RPMI7951 (cell line): ENCODE data around the gene GSTA5. TPM values are rescaled to one million over a fixed set of nuclear protein-coding genes. Genes with fewer than 3 reads are reported as not detected.
"Not testable (repeated sequence)": the region's sequence is repeated elsewhere in the genome, so short reads cannot be mapped to it uniquely, and the experiment has no call there.

Experiments
- DNase-seq: peaks from one replicate; pipeline ENCODE4 v3.0.0-alpha.2; 2012; ENCODE audit warnings: low read depth
- total RNA-seq: library from RNA; depleted of rRNA; stranded (reverse); fragments of >200 nt; shearing (Covaris generic); gene quantifications from 2 replicates; pipeline ENCODE4 v1.2.3, GENCODE V29; 2014

GSTA5 gene
- total RNA-seq, 1 experiment from 2014 or later = not detected

- DNase-seq = peak; percentile 40
Measured at GRCh38 chr6:52834481-52834880, 6.1 kb downstream of the GSTA5 start.

DNA sequence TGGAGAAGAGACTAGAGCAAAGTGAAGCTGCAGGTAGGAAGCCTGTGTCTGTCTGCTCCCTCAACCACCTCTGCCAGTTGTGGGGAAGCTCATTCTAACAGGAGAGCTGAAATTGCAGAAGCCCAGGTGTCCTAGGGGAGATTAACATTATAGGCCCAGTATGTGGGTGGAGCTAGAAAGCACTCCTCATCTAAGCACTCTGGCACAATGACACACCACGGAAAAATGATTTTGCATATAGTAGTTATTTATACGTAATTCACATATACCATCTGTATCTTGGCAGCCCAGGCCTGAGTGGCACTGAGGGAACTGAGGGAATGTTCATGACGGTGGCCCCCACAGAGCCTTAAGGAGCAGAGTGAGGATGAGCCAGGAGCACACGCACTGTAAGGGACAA, 9.7 kb downstream of the GSTA5 start:
- not testable (repeated sequence) for DNase-seq

- DNase-seq = no peak
Measured at GRCh38 chr6:52829046-52829817, 11.4 kb downstream of the GSTA5 start.

DNA sequence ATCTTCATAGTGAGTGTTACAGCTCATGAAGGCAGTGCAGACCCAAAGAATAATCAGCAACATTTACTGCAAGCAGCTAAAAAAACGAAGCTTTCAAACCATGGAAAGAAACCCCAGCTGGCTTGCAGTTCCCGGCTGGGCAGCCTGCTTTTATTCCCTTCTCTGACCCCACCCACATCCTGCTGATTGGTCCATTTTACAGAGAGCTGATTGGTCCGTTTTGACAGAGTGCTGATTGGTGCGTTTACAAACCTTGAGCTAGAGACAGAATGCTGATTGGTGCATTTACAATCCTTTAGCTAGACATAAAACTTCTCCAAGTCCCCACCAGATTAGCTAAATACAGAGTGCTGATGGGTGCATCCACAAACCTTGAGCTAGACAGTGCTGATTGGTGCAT, 12.0 kb downstream of the GSTA5 start:
- DNase-seq = not testable (repeated sequence)

GRCh38 chr6:52827073-52827783, 13.4 kb downstream of the GSTA5 start:
- not testable (repeated sequence) for DNase-seq

DNA sequence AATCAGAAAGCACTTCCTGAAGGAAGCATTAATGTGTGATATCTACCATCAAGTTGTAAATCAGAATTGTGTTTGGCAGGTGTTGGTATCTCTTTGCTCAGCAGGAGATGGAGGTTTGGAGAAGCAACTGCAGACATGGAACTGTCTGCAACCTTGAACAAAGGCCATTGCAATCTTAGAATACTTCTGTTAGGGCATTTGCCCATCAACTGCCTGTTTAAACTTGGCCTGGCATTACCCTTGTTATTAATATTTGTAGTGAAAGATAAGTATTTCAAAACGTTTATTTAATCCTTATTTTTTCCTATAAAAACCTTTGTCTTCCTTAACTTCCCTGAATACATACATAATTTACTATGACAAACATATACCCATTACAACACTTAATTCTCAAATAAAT, 14.1 kb downstream of the GSTA5 start:
- DNase-seq = no peak

DNA sequence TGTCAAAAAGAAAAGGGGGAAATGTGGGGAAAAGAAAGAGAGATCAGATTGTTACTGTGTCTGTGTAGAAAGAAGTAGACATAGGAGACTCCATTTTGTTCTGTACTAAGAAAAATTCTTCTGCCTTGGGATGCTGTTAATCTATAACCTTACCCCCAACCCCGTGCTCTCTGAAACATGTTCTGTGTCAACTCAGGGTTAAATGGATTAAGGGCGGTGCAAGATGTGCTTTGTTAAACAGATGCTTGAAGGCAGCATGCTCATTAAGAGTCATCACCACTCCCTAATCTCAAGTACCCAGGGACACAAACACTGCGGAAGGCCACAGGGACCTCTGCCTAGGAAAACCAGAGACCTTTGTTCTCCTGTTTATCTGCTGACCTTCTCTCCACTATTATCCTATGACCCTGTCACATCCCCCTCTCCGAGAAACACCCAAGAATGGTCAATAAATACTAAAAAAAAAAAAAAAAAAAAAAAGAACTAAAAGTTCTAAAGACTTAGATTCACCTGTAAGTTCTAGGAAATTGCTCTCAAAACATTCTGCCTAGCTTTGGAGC, 14.6 kb downstream of the GSTA5 start:
- not testable (repeated sequence) for DNase-seq

DNA sequence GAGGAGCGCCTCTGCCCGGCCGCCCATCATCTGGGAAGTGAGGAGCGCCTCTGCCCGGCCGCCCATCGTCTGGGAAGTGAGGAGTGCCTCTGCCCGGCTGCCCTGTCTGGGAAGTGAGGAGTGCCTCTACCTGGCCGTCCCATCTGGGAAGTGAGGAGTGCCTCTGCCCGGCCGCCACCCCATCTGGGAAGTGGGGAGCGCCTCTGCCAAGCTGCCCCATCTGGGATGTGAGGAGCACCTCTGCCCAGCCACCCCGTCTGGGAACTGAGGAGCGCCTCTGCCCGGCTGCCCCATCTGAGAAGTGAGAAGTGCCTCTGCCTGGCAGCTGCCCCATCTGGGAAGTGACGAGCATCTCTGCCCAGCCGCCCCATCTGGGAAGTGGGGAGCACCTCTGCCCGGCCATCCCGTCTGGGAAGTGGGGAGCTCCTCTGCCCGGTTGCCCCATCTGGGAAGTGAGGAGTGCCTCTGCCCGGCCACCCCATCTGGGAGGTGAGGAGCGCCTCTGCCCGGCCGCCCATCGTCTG, 15.3 kb downstream of the GSTA5 start:
- not testable (repeated sequence) for DNase-seq

- no peak for DNase-seq
Measured at GRCh38 chr6:52821842-52822241, 18.8 kb downstream of the GSTA5 start.

- DNase-seq = no peak
Measured at GRCh38 chr6:52820198-52820597, 20.4 kb downstream of the GSTA5 start.

- peak; percentile 60 for DNase-seq
Measured at GRCh38 chr6:52815167-52816092, 25.2 kb downstream of the GSTA5 start.

DNA sequence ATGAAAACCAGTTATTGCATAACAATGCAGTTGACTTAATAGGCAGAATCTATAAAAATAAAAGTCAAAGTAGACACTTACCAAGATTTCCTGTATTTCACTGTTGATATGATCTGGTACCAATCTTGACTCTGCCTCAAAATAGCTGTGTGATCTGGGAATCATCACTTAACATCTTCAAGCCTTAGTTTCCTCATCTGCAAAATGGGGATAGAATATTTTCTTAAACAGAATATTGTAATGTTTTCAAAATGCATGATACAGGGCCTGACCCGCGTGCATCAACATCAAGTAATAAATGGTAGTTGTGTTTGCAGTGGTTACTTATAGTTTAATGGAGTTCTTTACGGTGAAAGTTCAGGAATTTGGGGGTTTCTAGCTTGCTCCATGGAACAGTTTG, 26.1 kb downstream of the GSTA5 start:
- DNase-seq = not testable (repeated sequence)

GRCh38 chr6:52809777-52810176, 30.8 kb downstream of the GSTA5 start:
- DNase-seq = not testable (repeated sequence)

DNA sequence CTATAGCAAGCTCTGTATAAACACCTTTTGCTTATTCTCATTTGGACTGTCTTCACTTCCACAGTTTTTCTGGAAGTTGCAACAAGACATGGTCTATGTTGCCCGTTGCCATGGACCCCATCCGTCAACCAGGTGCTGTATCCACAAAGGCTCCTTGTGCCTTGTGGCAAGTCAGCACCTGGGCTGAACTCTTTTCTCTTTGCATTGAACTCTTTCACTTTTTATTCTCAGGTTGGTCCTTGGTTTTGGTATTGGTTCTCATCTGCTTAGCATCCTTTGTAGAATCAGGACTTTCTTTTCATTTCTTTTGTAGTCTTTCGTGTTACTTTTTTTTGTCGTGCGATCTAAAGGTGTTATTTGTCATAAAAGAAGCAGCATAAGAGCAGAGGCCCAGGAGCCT, 32.0 kb downstream of the GSTA5 start:
- no peak for DNase-seq

DNA sequence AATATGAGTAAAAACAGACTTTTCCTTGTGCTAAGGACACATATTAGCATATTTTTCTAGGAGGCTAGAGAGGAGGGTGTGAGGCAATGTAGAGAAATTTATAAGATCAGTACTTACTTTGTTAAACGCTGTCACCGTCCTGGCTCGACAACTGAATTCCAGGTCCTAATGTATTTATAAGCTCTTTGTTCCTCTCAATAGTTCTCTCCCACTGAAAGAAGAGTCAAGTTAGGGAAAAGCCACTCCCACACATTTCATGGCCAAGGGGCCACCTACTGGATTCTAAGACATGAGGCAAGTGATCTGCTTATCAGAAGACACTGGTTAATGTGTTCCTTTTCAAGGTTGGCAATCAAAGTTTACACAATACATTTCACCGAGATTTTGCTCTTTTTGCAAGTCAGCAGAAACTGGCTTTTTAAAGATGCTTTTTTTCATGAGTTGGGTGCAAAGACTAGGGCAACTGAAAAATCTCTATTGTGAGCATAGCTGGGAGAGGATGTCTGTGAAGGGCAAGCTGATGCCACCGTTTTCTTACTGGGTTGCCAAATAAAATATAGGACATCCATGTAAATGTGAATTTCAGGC, 36.9 kb downstream of the GSTA5 start, which contains the start of gene GSTA1:
Gene GSTA1 (minus strand): TSS at position 149 of the 588 bp plus-strand sequence. CDS start 4,549 bp downstream, outside the sequence.
- DNase-seq = peak; percentile 6

- DNase-seq = no peak
Measured at GRCh38 chr6:52802806-52803205, 37.8 kb downstream of the GSTA5 start.

GRCh38 chr6:52801188-52801841, 39.3 kb downstream of the GSTA5 start:
- DNase-seq = no peak

DNA sequence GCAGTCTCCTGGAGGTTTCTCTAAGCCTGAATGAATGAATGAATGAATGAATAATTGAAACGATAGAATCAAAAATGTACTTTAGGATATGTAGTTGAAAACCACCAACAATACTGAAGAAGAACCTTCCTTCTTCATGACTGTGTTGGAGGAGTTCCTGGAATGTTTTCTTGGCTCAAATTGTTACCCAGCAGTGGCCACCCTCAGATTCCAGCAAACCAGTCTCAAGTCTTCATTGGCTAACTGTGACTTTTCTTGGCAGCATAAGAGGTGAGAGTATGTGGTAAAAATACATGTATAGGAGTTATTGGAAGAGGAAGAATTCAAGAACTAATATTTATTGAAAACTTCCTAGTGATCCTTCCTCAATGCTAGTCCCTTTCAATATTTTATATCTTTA, 41.3 kb downstream of the GSTA5 start:
- peak; percentile 34 for DNase-seq

- DNase-seq = peak; percentile 22
Measured at GRCh38 chr6:52794366-52794765, 46.2 kb downstream of the GSTA5 start.

- DNase-seq = no peak
Measured at GRCh38 chr6:52790861-52791260, 49.8 kb downstream of the GSTA5 start.
